Measurements from ENCODE around the gene PLCL1.
"Not testable (repeated sequence)": the region's sequence is repeated elsewhere in the genome, so short reads cannot be mapped to it uniquely, and the experiment has no call there.

The PLCL1 gene

DNA sequence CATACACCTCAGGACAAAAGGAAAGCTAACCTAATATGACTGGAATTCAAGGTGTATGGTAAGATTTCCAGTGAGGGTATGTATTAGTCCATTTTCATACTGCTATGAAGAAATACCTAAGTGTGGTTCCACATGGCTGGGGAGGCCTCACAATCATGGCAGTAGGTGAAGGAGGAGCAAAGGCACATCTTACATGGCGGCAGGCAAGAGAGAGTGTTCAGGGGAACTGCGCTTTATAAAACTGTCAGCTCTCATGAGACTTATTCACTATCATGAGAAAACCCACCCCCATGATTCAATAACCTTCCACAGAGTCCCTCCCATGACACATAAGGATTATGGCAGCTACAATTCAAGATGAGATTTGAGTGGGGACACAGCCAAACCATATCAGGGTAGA is 186.0 kb downstream of the PLCL1 start:
- DNase-seq (ENCODE audit: insufficient read length, low spot score), result no peak
- FAIRE-seq, result no peak

DNA sequence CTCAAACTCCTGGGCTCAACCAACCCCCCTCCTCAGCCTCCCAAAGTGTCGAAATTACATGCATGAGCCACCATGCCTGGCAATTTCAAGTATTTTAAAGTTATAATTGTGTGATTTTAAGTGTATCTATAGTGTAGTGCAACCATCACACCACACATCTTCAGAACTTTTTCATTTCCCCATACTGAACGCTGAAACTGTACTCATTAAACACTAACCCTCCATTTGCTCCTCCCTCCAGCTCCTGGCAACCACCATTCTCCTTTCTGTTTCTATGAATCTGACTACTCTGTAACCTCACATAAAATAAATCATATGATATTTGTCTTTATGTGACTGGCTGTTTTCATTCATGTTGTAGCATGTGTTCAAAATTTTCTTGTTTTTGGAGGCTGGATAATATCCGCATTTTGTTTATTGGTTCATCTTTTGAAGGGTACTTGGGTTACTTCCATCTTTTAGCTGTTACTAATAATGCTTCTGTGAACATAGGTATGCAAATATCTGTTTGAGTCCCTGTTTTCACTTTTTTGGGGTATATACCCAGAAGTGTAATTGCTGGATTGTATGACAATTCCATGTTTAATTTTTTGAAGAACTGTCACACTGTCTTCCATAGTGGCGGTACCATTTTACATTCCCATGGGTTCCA is 188.2 kb downstream of the PLCL1 start:
- no peak for FAIRE-seq

DNA sequence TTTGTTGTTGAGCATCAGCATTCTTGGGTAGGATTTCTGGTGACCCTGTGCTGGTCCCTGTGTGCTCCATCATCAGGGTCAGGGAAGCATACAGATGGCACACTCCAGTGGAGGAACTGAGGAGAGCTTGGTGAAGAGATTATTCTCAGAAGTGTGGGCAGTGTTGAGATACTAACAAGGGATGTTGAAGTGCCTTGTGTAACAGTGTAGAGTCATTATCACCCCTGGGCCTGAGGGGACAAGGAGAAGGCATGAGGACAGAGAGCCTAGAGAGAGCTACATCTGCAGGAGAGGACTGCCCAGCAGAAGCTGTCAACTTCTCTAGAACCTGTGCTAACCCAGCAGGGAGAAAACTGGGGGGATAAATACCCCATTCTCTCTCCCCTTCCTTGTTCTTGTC is 189.0 kb downstream of the PLCL1 start:
- no peak for FAIRE-seq
- DNase-seq (ENCODE audit: insufficient read length, low spot score), result no peak

More for the DNA sequence above, 188.2 kb downstream of the PLCL1 start:
- DNase-seq (ENCODE audit: insufficient read length, low spot score), result no peak

DNA sequence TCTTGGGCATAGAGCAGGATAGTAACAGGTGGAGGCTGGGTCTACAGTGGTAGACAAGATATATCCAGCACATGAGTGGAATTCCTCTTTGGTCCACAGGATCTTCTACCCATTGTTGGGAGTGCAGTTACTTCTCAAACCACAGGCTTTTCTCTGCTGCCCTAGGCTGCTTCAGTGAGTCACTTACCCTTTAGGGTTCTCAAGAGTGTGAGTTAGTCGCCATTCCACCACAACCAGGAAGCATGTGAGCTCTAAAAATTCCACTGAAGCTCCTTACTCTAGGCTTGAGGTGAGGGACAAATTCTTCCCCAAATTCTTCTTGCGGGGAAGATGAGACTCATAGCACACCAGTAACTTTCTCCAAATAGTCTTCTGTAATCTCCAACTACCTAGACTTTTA is 189.4 kb downstream of the PLCL1 start:
- DNase-seq (ENCODE audit: insufficient read length, low spot score) (no peak), FAIRE-seq (no peak)

DNA sequence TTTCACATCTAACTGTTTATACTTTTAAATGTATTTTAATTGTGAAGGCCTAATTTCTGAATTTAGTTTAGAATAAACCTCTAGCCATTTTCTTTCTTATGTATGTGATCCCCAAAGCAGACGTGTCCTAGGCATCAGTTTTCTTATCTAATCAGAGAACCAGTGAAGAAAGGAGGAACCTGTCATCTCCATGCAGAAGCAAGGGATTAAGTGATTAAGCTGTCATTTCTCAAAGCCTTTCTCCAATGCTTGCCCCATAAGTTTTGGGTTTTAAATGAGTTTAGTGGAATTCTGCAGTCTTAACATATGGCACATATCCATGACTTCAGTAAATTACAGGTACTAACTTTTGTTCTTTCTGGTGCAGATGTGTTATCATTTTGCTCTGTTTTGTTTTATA is 190.4 kb downstream of the PLCL1 start:
- DNase-seq (ENCODE audit: insufficient read length, low spot score), result no peak
- no peak for FAIRE-seq

DNA sequence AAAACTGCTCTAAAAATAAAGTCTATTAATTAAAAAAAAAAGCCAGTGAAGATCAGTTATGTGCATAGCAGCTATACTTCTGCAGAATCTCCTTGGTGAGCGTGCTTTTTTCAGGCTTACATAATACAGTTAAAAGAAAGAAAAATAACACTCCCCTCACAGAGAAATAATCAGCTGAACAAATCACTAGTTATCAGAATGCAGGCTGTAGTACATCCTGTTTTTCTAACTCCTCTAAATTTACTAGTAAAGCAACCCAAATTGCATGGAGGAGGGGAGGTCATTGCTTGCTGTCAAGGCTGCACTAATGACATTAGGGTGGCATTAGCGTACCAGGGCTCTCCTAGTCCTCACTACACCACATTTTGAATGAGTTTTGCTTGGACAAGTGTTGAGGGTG is 192.2 kb downstream of the PLCL1 start:
- DNase-seq (ENCODE audit: insufficient read length, low spot score) (no peak), FAIRE-seq (no peak)

DNA sequence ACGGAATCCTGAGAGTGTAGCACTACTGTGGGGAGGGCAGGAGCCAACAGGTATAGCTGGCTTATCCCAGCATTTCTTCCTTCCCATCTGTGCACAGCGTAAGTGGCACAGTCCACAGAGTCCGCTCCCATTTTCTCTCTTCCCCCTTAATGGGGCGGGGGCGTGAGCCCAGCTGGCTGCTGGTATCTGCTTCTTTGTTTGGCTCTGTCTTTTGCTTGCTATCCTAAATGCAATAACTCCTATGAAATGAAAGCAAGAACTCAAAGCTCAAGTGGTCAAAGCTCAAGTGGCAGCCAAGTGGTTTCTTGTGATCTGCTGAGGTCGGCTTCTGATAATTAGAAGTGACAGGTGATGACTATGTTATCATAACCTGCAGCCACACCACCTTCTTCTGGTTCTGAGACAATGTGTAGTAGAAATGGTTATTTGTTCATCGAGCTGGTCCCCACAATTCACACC is 192.7 kb downstream of the PLCL1 start:
- FAIRE-seq (no peak), DNase-seq (ENCODE audit: insufficient read length, low spot score) (no peak)

DNA sequence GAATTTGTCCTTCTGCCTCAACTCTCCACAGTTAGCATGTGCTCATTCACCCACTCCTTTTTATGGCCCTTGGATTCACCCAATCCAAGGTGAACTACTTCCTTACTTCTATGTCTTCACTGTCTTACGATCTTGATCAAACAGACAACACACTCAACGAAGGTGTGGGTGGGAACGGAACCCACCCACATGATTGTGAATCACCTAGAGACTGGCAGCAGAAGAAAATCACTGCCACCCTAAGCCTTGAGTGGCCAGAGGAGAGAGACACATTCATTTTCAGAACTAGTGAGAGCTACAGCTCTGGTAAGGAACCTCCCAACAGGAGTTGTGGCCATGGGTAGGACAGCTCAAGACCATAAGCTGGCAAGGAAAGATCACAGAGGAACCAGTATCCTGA is 194.3 kb downstream of the PLCL1 start:
- no peak for FAIRE-seq
- no peak for DNase-seq (ENCODE audit: insufficient read length, low spot score)

DNA sequence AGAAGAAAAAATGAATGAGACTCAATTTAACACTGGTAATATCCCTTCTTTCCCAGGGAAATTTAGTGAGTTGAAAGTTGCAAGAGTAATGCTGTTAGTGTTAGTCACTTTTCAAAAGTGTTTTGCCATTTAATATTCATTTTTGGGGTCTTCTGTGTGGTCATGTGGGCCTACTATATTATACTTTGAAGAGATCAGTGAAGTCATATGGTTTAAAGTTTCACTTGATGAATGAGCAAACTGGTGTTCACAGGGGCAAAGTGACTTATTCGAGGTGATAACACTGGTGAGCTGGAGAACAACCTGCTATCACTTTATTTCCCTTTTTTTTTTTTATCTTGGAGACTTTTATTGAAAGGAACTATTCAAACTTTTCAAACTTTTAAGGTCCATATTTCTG is 196.0 kb downstream of the PLCL1 start:
- no peak for FAIRE-seq
- no peak for DNase-seq (ENCODE audit: insufficient read length, low spot score)

DNA sequence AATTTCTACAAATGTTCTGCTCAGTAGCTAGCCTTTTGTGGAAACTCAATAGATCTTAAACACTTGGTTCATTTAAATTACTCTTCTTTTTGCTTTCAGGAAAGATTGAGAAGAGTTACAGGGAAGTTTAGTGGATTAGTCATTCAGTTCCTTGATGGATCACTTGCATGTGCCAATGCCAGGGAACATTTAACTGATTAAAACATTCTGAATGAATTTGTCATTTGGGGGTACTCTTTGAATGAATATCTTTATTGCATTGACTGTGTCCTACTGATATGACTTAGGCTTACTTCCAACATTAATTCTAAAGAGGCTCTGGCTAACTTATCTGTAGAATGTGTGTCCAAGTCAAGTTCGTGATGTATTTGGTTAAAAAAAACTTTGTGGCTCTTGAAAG is 199.8 kb downstream of the PLCL1 start:
- DNase-seq (ENCODE audit: insufficient read length, low spot score) (no peak), FAIRE-seq (no peak)

DNA sequence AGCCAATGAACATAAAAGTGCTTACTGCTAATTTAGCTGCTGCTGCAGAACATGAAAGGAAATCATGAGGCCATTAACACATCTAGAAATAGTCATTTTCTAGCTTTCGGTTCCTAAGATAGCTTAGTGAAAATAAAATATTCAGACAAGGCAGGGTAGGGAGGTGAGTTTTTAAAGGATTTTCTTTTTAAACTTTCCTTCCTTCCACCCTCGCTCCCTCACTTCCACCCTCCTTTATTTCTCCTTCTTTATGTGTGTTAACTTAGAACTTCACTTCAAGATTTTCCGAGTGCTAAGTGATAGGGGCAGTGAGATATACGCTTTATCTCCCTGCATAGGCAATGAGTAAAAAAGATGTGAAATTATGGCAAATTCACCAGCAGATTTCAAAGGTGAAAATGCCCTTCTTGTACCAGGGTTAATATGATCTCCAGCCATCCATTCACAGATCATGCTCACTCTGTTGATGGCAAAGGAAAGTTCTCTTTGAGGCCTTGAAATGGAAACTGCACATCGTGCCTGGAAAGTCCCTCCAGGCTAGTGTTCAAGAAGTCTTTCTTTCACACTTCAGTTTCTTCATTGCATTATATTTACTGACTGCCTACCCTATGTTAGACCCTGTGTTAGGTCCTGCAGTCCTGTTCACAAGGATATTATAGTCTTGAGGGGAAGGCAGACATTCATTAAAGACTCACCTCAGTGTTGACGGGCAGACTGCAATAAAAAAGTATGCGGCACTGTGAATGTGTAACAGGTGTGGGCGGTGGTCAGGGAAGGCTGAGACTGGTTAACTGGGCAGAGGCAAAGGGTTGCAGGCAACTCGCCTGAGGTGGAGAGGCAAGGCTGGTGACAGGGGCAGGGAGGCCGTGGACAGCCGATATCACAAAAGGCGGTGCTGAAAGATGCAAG is 200.8 kb downstream of the PLCL1 start:
- DNase-seq (ENCODE audit: insufficient read length, low spot score) (no peak), FAIRE-seq (no peak)

DNA sequence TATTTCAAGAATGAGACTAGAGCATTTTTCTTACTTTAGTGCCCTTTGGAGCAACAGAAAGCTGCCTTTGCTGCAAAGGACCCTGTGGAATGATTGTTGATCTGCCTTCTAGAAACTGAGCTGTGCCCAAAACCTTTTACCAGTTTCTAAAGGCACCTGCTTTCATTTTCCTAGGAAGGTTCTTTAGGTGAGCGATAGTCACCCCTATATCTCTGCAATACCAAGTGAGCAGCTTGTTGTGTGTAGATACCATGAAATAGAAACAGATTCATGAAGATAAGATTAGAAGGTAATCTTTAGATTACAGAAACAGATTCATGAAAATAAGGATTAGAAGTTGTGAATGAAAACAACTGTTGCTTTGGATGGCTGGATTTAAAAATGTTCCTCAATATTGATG is 202.3 kb downstream of the PLCL1 start:
- FAIRE-seq (no peak), DNase-seq (ENCODE audit: insufficient read length, low spot score) (no peak)

DNA sequence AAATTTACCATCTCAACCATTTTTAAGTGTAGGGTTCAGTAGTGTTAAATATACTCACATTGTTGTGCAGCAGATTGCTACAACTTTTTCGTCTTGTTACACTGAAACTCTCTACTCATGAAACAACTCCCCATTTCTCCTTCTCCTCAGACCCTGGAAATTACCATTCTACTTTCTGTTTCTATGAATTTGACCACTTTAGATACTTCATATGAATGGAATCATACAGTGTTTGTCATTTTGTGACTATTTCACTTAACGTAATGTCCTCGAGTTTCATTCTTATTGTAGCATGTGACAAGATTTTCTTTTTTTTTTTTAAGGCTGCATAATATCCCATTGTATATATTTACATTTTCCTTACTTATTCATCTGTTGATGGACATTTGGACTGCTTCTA is 203.8 kb downstream of the PLCL1 start:
- DNase-seq (ENCODE audit: insufficient read length, low spot score), result no peak
- no peak for FAIRE-seq

DNA sequence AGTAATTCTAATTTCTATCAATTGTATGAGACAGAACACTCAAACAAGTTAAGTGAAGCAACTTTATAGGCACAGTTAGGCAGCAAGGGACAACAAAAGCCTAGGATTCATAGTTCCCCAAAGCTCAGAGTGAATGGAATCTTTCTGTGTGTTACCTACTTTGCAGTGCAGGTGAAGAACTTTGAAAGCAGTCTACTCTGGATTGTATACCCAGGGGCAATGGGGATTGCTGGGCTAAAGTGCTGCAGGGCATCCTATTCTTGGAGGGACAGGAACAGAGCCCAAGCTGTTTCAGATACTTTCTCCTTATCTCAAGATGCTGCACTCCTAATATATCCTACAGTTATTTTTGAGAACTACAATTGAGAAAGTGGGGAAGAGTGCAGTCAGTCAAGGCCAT is 207.6 kb downstream of the PLCL1 start:
- FAIRE-seq, result no peak
- no peak for DNase-seq (ENCODE audit: insufficient read length, low spot score)

DNA sequence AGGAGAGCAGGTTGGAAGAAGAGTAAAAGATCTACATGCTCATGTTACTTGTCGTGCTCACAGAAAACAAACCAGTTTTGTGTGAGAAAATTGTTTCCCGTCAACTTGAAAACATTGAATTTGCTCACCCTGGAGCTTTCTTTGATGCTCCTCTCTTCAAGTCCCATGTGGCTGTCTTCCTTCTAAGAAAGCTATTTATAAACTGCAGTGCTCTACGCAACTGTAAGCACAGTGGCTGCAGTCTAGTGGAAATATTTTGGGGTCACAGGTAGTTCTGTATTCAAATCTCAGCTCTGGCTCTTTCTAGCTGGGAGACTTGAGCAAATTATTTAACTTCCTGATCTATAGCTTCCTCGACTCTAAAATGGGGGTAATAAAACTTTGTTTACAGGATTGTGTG is 211.8 kb downstream of the PLCL1 start:
- FAIRE-seq, result no peak
- DNase-seq (ENCODE audit: insufficient read length, low spot score), result no peak

DNA sequence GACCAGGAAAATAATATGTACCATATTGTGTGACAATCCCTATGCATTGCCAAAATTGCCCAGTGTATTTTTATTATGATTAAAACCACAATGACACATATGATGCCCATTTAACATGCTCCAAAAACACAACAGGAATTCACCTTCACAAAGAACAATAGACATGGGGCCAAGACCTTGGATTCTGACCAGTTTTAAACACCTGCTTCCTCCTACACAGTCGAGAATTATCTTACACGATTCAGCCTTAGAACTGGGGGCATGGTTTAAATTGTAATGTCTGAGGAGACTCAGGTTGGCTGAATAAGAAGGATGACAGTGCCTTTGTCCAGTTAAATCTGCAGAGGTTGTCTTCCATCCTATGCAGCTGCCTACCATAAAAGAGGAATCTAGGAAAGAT is 212.7 kb downstream of the PLCL1 start:
- no peak for FAIRE-seq

DNA sequence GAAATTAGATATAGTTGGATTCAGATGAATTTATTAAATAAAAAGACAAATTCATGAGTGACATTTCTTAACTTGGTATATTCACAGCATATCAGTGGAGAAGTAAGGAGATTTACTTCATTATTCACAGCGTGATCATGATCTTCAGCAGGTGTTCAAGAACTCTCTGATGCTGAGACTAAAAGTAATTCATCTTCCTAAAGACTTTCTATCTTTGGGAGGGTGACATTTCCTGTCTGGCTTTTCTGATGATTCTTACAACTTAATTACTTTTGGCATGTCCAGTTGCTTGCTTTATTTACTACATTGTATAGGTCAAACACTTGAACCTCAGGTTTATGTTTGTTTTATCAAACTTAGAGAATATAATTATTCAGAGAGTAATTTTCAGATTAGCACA is 224.6 kb downstream of the PLCL1 start:
- DNase-seq (ENCODE audit: insufficient read length, low spot score) (no peak), FAIRE-seq (no peak)

More for the DNA sequence above, 212.7 kb downstream of the PLCL1 start:
- no peak for DNase-seq (ENCODE audit: insufficient read length, low spot score)

DNA sequence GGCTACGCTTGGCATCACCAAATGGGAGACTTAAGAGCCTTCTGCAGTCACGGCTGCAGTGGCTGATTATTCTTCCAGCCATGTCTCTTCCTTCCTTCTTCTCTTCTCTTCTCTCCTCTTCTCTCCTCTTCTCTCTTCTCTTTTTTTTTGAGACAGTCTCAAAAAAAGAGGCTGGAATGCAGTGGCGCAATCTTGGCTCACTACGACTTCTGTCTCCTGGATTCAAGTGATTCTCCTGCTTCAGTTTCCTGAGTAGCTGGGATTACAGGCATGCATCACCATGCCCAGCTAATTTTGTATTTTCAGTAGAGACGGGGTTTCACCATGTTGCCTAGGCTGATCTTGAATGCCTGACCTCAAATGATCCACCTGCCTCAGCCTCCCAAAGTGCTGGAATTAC is 225.2 kb downstream of the PLCL1 start:
- not testable (repeated sequence) for FAIRE-seq; DNase-seq (ENCODE audit: insufficient read length, low spot score)

DNA sequence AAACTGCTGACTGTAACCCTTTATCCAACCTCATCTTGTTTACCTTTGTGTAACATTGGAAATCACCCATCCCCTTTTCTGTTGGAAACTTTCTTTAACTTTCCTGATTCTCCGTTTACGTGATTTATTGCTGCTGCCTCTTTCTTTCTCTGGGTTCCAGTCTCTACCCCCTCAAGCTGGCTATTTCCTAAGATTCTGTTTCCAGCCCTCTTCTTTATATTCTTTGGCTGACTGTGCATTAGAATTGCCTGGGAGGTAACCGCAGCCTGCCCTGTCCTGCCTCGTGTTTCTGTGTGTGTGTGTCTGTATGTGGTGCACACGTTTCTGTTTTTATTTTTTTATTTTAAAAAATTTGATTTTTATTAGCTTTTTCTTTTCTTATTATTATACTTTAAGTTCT is 229.2 kb downstream of the PLCL1 start:
- DNase-seq (ENCODE audit: insufficient read length, low spot score), result no peak
- FAIRE-seq, result no peak

DNA sequence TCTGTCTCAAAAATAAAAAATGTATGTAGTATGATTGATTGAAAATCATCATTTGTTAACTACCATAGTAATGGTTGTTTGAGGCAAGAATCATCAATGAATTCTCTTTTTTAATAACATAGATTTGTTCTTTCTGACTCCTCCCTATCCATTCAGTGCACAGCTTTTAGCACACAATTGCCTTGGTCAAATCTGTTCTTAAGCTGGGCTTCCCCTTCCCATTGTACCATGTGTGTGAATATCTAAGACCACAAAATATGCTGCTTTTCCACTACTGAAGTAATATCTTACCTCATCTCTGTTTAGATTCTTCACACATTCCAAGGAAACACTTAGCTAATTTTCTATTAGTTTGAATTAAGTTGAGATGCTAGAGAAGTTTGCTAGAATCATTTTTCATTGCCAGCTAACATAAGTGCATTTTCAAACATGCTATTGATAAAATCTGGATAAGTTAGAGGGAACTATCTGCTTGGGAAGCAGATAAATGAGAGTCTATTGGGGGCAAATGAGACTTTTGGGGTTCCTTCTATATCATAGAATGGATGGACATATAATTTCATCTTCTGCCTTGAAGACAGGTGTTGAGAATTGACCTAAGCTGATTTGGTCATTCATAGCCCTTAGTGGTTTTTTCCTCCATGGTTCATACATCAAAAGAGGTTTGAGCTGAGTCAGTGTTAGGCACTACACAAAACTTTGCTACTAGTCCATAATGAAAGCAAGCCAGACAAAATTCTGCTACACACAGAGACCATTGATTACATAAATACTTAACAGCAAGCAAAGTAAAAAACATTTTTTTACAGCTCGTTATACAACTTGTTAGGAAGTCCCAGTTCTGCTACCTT is 231.9 kb downstream of the PLCL1 start:
- no peak for DNase-seq (ENCODE audit: insufficient read length, low spot score)
- no peak for FAIRE-seq

DNA sequence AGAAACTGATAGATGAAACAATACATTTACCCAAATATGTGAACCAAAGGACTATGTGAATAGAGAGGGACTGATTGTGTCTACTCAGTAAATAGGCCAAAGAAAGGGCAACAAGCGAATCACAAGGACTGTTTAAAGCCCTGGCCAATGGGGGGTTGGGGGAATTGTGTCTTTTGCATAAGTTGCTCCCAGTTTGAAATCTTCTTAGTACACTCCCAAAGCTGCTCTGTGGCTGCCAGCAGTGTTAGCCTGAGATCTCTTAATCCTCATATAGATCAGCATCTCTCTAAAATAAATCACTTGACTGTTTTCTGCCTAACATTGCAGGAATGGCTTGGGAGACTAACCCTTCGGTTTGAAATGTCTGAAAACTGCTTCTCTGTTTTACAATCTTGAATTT is 236.4 kb downstream of the PLCL1 start:
- no peak for DNase-seq (ENCODE audit: insufficient read length, low spot score)
- no peak for FAIRE-seq
